ENCODE results near the gene FAT1. TPM values are rescaled to one million over a fixed set of nuclear protein-coding genes. Genes with fewer than 3 reads are reported as not detected.

Gene FAT1
- total and polyA plus RNA-seq, 2 donors (not counting 1 experiment from before 2014, with no cell fraction given): 0.07 to 0.15 TPM

GRCh38 chr4:186729856-186730255 is 6.2 kb upstream of the FAT1 start:
- Histone ChIP-seq H3K4me2 (replicated peaks; ENCODE audit: low read depth, low read length, poor library complexity, severe bottlenecking) (no peak overlapping the region), H3K9ac (ENCODE audit: low read length) (no peak overlapping the region), H2AFZ (ENCODE audit: insufficient read depth, low read depth, low read length, poor library complexity, severe bottlenecking) (no peak overlapping the region), H4K20me1 (ENCODE audit: control insufficient read depth, insufficient read depth, low read length, poor library complexity, severe bottlenecking) (no peaks in the 10 kb centered on the region), H3K27me3 (replicated peaks in 1 of 4; ENCODE audit: control extremely low read depth in 1 of 4, control insufficient read depth in 3 of 4, insufficient read depth in 4 of 4, low read length in 3 of 4) (peaks cover 0 to 29% (median 17%) of the 10 kb centered on the region in 4 experiments), H3K79me2 (ENCODE audit: control insufficient read depth, insufficient read depth, low read length) (no peaks in the 10 kb centered on the region), H3K27ac (ENCODE audit: low read length in 2 of 2) (no peak overlapping the region), H3K9me3 (ENCODE audit: control extremely low read depth in 1 of 3, control insufficient read depth in 2 of 3, insufficient read depth in 1 of 3, low read length in 2 of 3) (peaks cover 0 to 12% (median 0%) of the 10 kb centered on the region in 3 donors), H3K36me3 (replicated peaks in 1 of 2; ENCODE audit: control extremely low read depth in 1 of 2, control insufficient read depth in 1 of 2, extremely low read depth in 1 of 2, insufficient read depth in 2 of 2, low read length in 1 of 2) (no peaks in the 10 kb centered on the region), H3K4me3 (ENCODE audit: control extremely low read depth in 1 of 5, extremely low read depth in 1 of 5, insufficient read depth in 1 of 5, low read depth in 2 of 5, low read length in 4 of 5) (no peak overlapping the region), H3K4me1 (ENCODE audit: control insufficient read depth in 2 of 2, insufficient read depth in 2 of 2, low read length in 2 of 2) (no peaks in the 10 kb centered on the region)
- H3K4me3 Mint-ChIP-seq: no peak overlapping the region
- no peak overlapping the region for H3K27ac Mint-ChIP-seq
- WGBS (ENCODE audit: insufficient coverage): no CpG with 5 or more reads among the region's 1 CpG
- TF ChIP-seq EZH2 (IDR thresholded peaks at IDR 0.05; ENCODE audit: borderline replicate concordance, insufficient read depth, low read depth, low read length, poor library complexity, severe bottlenecking) (no peak), CTCF (IDR thresholded peaks at IDR 0.05) (no peak)
- no peak for ATAC-seq (ENCODE audit: low read depth)
- intact Hi-C loops (cut with micrococcal nuclease): no loop called here
- peaks cover 33% of the 10 kb centered on the region for H3K27me3 Mint-ChIP-seq
- ChIA-PET CTCF (interaction anchor here (0.7 kb wide), 1 partner anchor 18 kb away, joined by 4 read pairs; no protein-coding TSS in a partner anchor), POLR2A (no interaction called here)
- no peaks in the 10 kb centered on the region for H3K9me3 Mint-ChIP-seq (ENCODE audit: insufficient read depth)
- H3K4me1 Mint-ChIP-seq: peaks cover 10% of the 10 kb centered on the region
- DNase-seq: no peak

GRCh38 chr4:186728631-186729271 is 5.1 kb upstream of the FAT1 start:
- POLR2A ChIA-PET: no interaction called here
- H3K4me2 ChIP-seq (replicated peaks; ENCODE audit: low read depth, low read length, poor library complexity, severe bottlenecking): no peak overlapping the region
- H3K9me3 Mint-ChIP-seq (ENCODE audit: insufficient read depth): no peaks in the 10 kb centered on the region
- peaks cover 13% of the 10 kb centered on the region for H3K4me1 Mint-ChIP-seq
- ATAC-seq (ENCODE audit: low read depth): no peak
- H3K9me3 ChIP-seq (ENCODE audit: control extremely low read depth in 1 of 3, control insufficient read depth in 2 of 3, insufficient read depth in 1 of 3, low read length in 2 of 3): peaks cover 0 to 19% (median 0%) of the 10 kb centered on the region in 3 donors
- H3K4me3 ChIP-seq (ENCODE audit: control extremely low read depth in 1 of 5, extremely low read depth in 1 of 5, insufficient read depth in 1 of 5, low read depth in 2 of 5, low read length in 4 of 5): no peak overlapping the region
- WGBS (ENCODE audit: insufficient coverage): 15% methylated on average over 3 of the region's 4 CpGs
- H4K20me1 ChIP-seq (ENCODE audit: control insufficient read depth, insufficient read depth, low read length, poor library complexity, severe bottlenecking): no peaks in the 10 kb centered on the region
- DNase-seq: no peak
- no peak overlapping the region for H3K4me3 Mint-ChIP-seq
- no peak overlapping the region for H3K9ac ChIP-seq (ENCODE audit: low read length)
- peaks cover 36% of the 10 kb centered on the region for H3K27me3 Mint-ChIP-seq
- H3K27me3 ChIP-seq (replicated peaks in 1 of 4; ENCODE audit: control extremely low read depth in 1 of 4, control insufficient read depth in 3 of 4, insufficient read depth in 4 of 4, low read length in 3 of 4): peaks cover 0 to 39% (median 17%) of the 10 kb centered on the region in 4 experiments
- H3K27ac ChIP-seq (ENCODE audit: low read length in 2 of 2): no peak overlapping the region
- no peaks in the 10 kb centered on the region for H3K36me3 ChIP-seq (replicated peaks in 1 of 2; ENCODE audit: control extremely low read depth in 1 of 2, control insufficient read depth in 1 of 2, extremely low read depth in 1 of 2, insufficient read depth in 2 of 2, low read length in 1 of 2)
- CTCF ChIA-PET: no interaction called here
- H3K79me2 ChIP-seq (ENCODE audit: control insufficient read depth, insufficient read depth, low read length): no peaks in the 10 kb centered on the region
- no peak for TF ChIP-seq EZH2 (IDR thresholded peaks at IDR 0.05; ENCODE audit: borderline replicate concordance, insufficient read depth, low read depth, low read length, poor library complexity, severe bottlenecking)
- no peak for TF ChIP-seq CTCF (IDR thresholded peaks at IDR 0.05)
- H2AFZ ChIP-seq (ENCODE audit: insufficient read depth, low read depth, low read length, poor library complexity, severe bottlenecking): no peak overlapping the region
- intact Hi-C loops (cut with micrococcal nuclease): no loop called here
- H3K27ac Mint-ChIP-seq: no peak overlapping the region
- H3K4me1 ChIP-seq (ENCODE audit: control insufficient read depth in 2 of 2, insufficient read depth in 2 of 2, low read length in 2 of 2): peaks cover 0 to 3% of the 10 kb centered on the region in 2 donors
